HCT116 (cell line): ENCODE results near the gene ACVR1.

Source experiments
- CEBPB ChIP-seq: IDR thresholded peaks from 2 replicates; pipeline ENCODE4 v1.6.1; 2012; ENCODE audit warnings: low read depth
- EZH2phosphoT487 ChIP-seq: fragments of 200-600 bp; IDR thresholded peaks from 2 replicates; pipeline ENCODE4 v1.6.1; 2018; ENCODE audit warnings: antibody characterized with exemption, borderline replicate concordance
- FOSL1 ChIP-seq: IDR thresholded peaks from 2 replicates; pipeline ENCODE4 v1.6.1; 2012; ENCODE audit warnings: low read depth
- RAD21 ChIP-seq: IDR thresholded peaks from 2 replicates; pipeline ENCODE4 v1.6.1; 2012; ENCODE audit warnings: low read depth, mild to moderate bottlenecking
- TF ChIP-seq, protein P1 (sequence below): IDR thresholded peaks from 2 replicates; pipeline ENCODE4 v1.6.1; 2012; ENCODE audit warnings: low read depth
- TF ChIP-seq, protein P2 (sequence below), 3 experiments: fragments of 200-600 bp in 1 of 3; sonication (generic) in 1 of 3; IDR thresholded peaks in 2 of 3; conservative IDR thresholded peaks in 1 of 3; 2 replicates each; pipeline ENCODE4 v1.5.1; 2012 to 2017; ENCODE audit warnings: low read depth in 2 of 3, low read length in 2 of 3, antibody characterized with exemption in 1 of 3, borderline replicate concordance in 1 of 3, control low read depth in 1 of 3, mild to moderate bottlenecking in 1 of 3, mixed read lengths in 1 of 3, mixed run types in 1 of 3, moderate library complexity in 1 of 3; ENCODE audit not compliant: insufficient read depth in 1 of 3

- TF ChIP-seq, protein P1, sequence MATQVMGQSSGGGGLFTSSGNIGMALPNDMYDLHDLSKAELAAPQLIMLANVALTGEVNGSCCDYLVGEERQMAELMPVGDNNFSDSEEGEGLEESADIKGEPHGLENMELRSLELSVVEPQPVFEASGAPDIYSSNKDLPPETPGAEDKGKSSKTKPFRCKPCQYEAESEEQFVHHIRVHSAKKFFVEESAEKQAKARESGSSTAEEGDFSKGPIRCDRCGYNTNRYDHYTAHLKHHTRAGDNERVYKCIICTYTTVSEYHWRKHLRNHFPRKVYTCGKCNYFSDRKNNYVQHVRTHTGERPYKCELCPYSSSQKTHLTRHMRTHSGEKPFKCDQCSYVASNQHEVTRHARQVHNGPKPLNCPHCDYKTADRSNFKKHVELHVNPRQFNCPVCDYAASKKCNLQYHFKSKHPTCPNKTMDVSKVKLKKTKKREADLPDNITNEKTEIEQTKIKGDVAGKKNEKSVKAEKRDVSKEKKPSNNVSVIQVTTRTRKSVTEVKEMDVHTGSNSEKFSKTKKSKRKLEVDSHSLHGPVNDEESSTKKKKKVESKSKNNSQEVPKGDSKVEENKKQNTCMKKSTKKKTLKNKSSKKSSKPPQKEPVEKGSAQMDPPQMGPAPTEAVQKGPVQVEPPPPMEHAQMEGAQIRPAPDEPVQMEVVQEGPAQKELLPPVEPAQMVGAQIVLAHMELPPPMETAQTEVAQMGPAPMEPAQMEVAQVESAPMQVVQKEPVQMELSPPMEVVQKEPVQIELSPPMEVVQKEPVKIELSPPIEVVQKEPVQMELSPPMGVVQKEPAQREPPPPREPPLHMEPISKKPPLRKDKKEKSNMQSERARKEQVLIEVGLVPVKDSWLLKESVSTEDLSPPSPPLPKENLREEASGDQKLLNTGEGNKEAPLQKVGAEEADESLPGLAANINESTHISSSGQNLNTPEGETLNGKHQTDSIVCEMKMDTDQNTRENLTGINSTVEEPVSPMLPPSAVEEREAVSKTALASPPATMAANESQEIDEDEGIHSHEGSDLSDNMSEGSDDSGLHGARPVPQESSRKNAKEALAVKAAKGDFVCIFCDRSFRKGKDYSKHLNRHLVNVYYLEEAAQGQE = no peak
- TF ChIP-seq RAD21 = no peak
- TF ChIP-seq, protein P2, sequence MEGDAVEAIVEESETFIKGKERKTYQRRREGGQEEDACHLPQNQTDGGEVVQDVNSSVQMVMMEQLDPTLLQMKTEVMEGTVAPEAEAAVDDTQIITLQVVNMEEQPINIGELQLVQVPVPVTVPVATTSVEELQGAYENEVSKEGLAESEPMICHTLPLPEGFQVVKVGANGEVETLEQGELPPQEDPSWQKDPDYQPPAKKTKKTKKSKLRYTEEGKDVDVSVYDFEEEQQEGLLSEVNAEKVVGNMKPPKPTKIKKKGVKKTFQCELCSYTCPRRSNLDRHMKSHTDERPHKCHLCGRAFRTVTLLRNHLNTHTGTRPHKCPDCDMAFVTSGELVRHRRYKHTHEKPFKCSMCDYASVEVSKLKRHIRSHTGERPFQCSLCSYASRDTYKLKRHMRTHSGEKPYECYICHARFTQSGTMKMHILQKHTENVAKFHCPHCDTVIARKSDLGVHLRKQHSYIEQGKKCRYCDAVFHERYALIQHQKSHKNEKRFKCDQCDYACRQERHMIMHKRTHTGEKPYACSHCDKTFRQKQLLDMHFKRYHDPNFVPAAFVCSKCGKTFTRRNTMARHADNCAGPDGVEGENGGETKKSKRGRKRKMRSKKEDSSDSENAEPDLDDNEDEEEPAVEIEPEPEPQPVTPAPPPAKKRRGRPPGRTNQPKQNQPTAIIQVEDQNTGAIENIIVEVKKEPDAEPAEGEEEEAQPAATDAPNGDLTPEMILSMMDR (IDR thresholded peaks at IDR 0.05 in 2 of 3, conservative IDR thresholded peaks at IDR 0.05 in 1 of 3; ENCODE audit: borderline replicate concordance in 1 of 3, insufficient read depth in 1 of 3, low read depth in 2 of 3, low read length in 2 of 3) = no peak
- TF ChIP-seq EZH2phosphoT487 = no peak
- TF ChIP-seq CEBPB = no peak
- no peak for TF ChIP-seq FOSL1
Measured at GRCh38 chr2:157747280-157747679, 128.8 kb downstream of the ACVR1 start.
